ENCODE data around the gene UGT1A7.

DNA sequence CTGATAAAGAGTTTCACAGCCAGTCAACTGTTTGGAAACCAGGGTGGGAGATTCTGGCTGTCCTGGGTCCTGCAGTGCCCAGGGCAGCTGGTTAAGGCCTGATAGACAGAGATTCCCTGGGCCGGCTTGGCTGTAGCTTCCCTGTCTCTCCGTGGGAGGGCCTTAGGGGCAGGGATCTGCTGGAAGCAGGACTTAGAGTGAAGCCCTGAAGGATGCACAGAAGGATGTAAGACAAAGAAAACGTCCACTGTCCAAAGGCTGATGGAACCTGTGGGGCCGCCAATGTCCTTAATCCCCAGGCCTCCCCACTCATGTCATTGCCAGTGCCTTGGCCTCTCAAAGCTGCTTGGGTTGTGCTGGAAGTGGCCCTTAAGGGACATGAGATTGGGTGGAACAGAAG is 129.4 kb downstream of the UGT1A7 start:
- TF ChIP-seq, protein P1, sequence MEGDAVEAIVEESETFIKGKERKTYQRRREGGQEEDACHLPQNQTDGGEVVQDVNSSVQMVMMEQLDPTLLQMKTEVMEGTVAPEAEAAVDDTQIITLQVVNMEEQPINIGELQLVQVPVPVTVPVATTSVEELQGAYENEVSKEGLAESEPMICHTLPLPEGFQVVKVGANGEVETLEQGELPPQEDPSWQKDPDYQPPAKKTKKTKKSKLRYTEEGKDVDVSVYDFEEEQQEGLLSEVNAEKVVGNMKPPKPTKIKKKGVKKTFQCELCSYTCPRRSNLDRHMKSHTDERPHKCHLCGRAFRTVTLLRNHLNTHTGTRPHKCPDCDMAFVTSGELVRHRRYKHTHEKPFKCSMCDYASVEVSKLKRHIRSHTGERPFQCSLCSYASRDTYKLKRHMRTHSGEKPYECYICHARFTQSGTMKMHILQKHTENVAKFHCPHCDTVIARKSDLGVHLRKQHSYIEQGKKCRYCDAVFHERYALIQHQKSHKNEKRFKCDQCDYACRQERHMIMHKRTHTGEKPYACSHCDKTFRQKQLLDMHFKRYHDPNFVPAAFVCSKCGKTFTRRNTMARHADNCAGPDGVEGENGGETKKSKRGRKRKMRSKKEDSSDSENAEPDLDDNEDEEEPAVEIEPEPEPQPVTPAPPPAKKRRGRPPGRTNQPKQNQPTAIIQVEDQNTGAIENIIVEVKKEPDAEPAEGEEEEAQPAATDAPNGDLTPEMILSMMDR (conservative IDR thresholded peaks at IDR 0.05; ENCODE audit: low read length) = no peak
- TF ChIP-seq EZH2phosphoT487 (IDR thresholded peaks at IDR 0.05; ENCODE audit: borderline replicate concordance) = no peak

Data from Loucy (cell line).